ENCODE results near the gene TBL1XR1. TPM values are rescaled to one million over a fixed set of nuclear protein-coding genes. Genes with fewer than 3 reads are reported as not detected.
"Not testable (repeated sequence)": the region's sequence is repeated elsewhere in the genome, so short reads cannot be mapped to it uniquely, and the experiment has no call there.

Gene TBL1XR1
- total RNA-seq, 1 donor from 2014 or later: 243 TPM

DNA sequence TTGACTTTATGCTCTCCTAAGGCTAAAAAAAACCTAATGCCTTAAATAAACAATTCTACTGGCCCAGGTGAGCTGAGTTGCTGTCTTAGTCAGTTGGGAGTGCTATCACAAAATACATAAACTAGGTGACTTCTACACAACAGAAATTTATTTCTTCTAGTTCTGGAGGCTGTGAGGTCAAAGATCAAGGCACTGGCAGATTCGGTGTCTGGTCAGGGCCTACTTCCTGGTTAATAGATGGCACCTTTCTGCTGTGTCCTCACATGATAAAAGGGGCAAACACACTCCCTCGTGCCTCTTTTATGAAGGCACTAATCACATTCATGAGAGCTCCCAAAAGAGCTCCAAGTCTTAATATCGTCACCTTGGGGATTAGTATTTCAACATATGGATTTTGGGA, 11.5 kb upstream of the TBL1XR1 start:
- no peak for DNase-seq (ENCODE audit: low spot score in 2 of 2, unreplicated experiment in 2 of 2)
- no peak overlapping the region for H3K4me3 Mint-ChIP-seq
- H3K27me3 Mint-ChIP-seq (ENCODE audit: low read depth): no peaks in the 10 kb centered on the region
- TF ChIP-seq, protein P1, sequence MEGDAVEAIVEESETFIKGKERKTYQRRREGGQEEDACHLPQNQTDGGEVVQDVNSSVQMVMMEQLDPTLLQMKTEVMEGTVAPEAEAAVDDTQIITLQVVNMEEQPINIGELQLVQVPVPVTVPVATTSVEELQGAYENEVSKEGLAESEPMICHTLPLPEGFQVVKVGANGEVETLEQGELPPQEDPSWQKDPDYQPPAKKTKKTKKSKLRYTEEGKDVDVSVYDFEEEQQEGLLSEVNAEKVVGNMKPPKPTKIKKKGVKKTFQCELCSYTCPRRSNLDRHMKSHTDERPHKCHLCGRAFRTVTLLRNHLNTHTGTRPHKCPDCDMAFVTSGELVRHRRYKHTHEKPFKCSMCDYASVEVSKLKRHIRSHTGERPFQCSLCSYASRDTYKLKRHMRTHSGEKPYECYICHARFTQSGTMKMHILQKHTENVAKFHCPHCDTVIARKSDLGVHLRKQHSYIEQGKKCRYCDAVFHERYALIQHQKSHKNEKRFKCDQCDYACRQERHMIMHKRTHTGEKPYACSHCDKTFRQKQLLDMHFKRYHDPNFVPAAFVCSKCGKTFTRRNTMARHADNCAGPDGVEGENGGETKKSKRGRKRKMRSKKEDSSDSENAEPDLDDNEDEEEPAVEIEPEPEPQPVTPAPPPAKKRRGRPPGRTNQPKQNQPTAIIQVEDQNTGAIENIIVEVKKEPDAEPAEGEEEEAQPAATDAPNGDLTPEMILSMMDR (IDR thresholded peaks at IDR 0.05; ENCODE audit: unreplicated experiment): no peak
- H3K36me3 Mint-ChIP-seq: no peaks in the 10 kb centered on the region
- H3K27ac Mint-ChIP-seq: no peak overlapping the region
- no peaks in the 10 kb centered on the region for H3K9me3 Mint-ChIP-seq
- peaks cover 3% of the 10 kb centered on the region for H3K4me1 Mint-ChIP-seq

DNA sequence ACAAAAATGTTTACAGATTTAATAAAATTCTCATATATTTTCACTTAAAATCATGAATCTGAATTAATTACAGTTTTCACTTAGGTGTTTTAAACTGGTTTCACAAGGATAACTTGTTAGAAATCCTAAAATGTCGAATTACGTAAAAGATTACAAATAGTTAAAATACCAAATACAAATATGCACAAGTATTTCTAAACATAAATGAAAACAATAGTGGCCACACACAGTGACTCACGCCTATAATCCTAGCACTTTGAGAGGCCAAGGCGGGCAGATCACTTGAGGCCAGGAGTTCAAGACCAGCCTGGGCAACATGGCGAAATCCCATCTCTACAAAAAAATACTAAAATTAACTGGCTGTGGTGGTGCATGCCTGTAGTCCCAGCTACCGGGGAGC, 10.9 kb upstream of the TBL1XR1 start:
- H3K4me1 Mint-ChIP-seq: peaks cover 3% of the 10 kb centered on the region
- TF ChIP-seq, protein P1 (IDR thresholded peaks at IDR 0.05; ENCODE audit: unreplicated experiment): no peak
- H3K27ac Mint-ChIP-seq: no peak overlapping the region
- DNase-seq (ENCODE audit: low spot score in 2 of 2, unreplicated experiment in 2 of 2): no peak
- no peaks in the 10 kb centered on the region for H3K9me3 Mint-ChIP-seq
- H3K27me3 Mint-ChIP-seq (ENCODE audit: low read depth): no peaks in the 10 kb centered on the region
- no peaks in the 10 kb centered on the region for H3K36me3 Mint-ChIP-seq
- no peak overlapping the region for H3K4me3 Mint-ChIP-seq

- H3K27me3 Mint-ChIP-seq (ENCODE audit: low read depth): no peaks in the 10 kb centered on the region
- no peak overlapping the region for H3K4me3 Mint-ChIP-seq
- H3K36me3 Mint-ChIP-seq: no peaks in the 10 kb centered on the region
- H3K4me1 Mint-ChIP-seq: peaks cover 2% of the 10 kb centered on the region
- DNase-seq (ENCODE audit: low spot score in 2 of 2, unreplicated experiment in 2 of 2): no peak
- no peak overlapping the region for H3K27ac Mint-ChIP-seq
- TF ChIP-seq, protein P1 (IDR thresholded peaks at IDR 0.05; ENCODE audit: unreplicated experiment): no peak
- no peaks in the 10 kb centered on the region for H3K9me3 Mint-ChIP-seq
Measured at GRCh38 chr3:177206936-177207335, 9.7 kb upstream of the TBL1XR1 start.

- no peak for DNase-seq (ENCODE audit: low spot score in 2 of 2, unreplicated experiment in 2 of 2)
- TF ChIP-seq, protein P1 (IDR thresholded peaks at IDR 0.05; ENCODE audit: unreplicated experiment): no peak
- Mint-ChIP-seq H3K36me3 (no peaks in the 10 kb centered on the region), H3K4me1 (peaks cover 15% of the 10 kb centered on the region), H3K27ac (no peak overlapping the region), H3K4me3 (no peak overlapping the region), H3K27me3 (ENCODE audit: low read depth) (no peaks in the 10 kb centered on the region), H3K9me3 (no peaks in the 10 kb centered on the region)
Measured at GRCh38 chr3:177203689-177204395, 6.6 kb upstream of the TBL1XR1 start.

- not testable (repeated sequence) for H3K27ac Mint-ChIP-seq; H3K9me3 Mint-ChIP-seq; H3K4me3 Mint-ChIP-seq; DNase-seq (ENCODE audit: low spot score in 2 of 2, unreplicated experiment in 2 of 2); H3K27me3 Mint-ChIP-seq (ENCODE audit: low read depth); H3K36me3 Mint-ChIP-seq
- peaks cover 22% of the 10 kb centered on the region for H3K4me1 Mint-ChIP-seq
Measured at GRCh38 chr3:177203016-177203415, 5.7 kb upstream of the TBL1XR1 start.

DNA sequence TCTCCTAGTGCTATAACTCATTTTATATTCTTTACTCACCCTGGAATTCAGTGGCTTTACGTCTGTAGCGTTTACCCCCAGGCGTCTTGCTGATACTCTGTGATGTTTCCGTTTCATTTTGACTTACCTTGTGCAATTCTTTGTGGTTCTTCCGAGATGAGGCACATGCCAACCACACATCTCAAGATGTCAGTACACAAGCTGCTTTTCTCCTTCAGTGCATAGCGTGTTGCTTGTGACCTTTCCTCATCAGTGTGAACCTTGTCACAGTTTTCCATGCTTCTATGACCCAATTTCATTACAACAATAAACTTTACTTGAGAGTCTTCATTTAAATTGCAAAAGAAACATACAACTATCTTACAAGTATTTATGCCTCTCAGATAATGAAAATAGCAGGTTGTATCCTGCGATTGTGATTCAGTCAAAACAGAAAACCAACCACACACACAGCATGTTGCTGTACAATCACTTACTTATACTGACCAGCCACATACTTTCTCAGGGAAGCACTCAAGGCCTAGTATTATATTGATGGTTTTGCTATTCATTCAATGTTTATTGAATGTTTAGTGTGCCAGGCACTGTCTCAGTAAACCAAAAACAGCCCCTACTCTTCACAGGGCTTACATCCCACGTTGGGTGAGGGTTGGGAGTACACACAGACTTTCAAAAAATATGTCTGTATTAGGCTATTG, 4.6 kb upstream of the TBL1XR1 start:
- H3K36me3 Mint-ChIP-seq: no peaks in the 10 kb centered on the region
- H3K27ac Mint-ChIP-seq: peak overlapping the region; percentile 58
- H3K4me3 Mint-ChIP-seq: no peak overlapping the region
- DNase-seq (ENCODE audit: low spot score in 2 of 2, unreplicated experiment in 2 of 2): no peak
- H3K9me3 Mint-ChIP-seq: no peaks in the 10 kb centered on the region
- TF ChIP-seq, protein P1 (IDR thresholded peaks at IDR 0.05; ENCODE audit: unreplicated experiment): no peak
- H3K4me1 Mint-ChIP-seq: peaks cover 23% of the 10 kb centered on the region
- H3K27me3 Mint-ChIP-seq (ENCODE audit: low read depth): no peaks in the 10 kb centered on the region

Measured in mesothelial cell of epicardium (in vitro differentiated cells).